NCI-H2029 treated with DMSO at 0.1 percent for 48 hours (cell line): ENCODE data around the gene COX8A.

Experiments
- DNase-seq: peaks from one replicate; lab custom pipeline; 2025; lab: John Stamatoyannopoulos, UW

Gene COX8A

GRCh38 chr11:64021757-64022093 is 47.3 kb downstream of the COX8A start:
- DNase-seq = no peak

GRCh38 chr11:64022125-64022784 is 47.8 kb downstream of the COX8A start:
- DNase-seq = no peak

- DNase-seq = no peak
Measured at GRCh38 chr11:64023712-64024710, 49.6 kb downstream of the COX8A start.

GRCh38 chr11:64025205-64025604 is 50.8 kb downstream of the COX8A start:
- no peak for DNase-seq
